ENCODE results near the gene VAV3.

- no peak for TF ChIP-seq EZH2 (IDR thresholded peaks at IDR 0.05; ENCODE audit: insufficient read depth, poor library complexity, severe bottlenecking)
- TF ChIP-seq EZH2phosphoT487 (IDR thresholded peaks at IDR 0.05; ENCODE audit: insufficient read depth, low read depth): no peak
Measured at GRCh38 chr1:107523061-107523460, 441.9 kb downstream of the VAV3 start.
